GM23248 (cell line): Measurements from ENCODE around the gene CEP57. TPM values are rescaled to one million over a fixed set of nuclear protein-coding genes. Genes with fewer than 3 reads are reported as not detected.
"Not testable (repeated sequence)": the region's sequence is repeated elsewhere in the genome, so short reads cannot be mapped to it uniquely, and the experiment has no call there.

Source experiments
- DNase-seq: peaks from one replicate; pipeline ENCODE4 v3.0.0-alpha.2; 2015
- H2AFZ ChIP-seq: fragments of 200-600 bp; sonication (generic); 2 replicates; pipeline ENCODE4 v1.6.1; 2016; ENCODE audit warnings: antibody characterized with exemption
- H3F3A ChIP-seq: fragments of 200-600 bp; sonication (generic); 2 replicates; pipeline ENCODE4 v1.6.1; 2016; ENCODE audit warnings: mild to moderate bottlenecking, antibody characterized with exemption, mixed run types; ENCODE audit not compliant: insufficient read depth
- H3K27ac ChIP-seq: fragments of 200-600 bp; sonication (generic); 2 replicates; pipeline ENCODE4 v1.5.1; 2016; ENCODE audit warnings: mild to moderate bottlenecking
- H3K27me3 ChIP-seq: fragments of 200-600 bp; sonication (generic); replicated peaks from 2 replicates; pipeline ENCODE4 v1.6.1; 2016; ENCODE audit warnings: mild to moderate bottlenecking; ENCODE audit not compliant: insufficient read depth
- H3K36me3 ChIP-seq: fragments of 200-600 bp; sonication (generic); 2 replicates; pipeline ENCODE4 v1.6.1; 2016; ENCODE audit warnings: low read depth, mild to moderate bottlenecking
- H3K4me1 ChIP-seq: fragments of 200-600 bp; sonication (generic); 2 replicates; pipeline ENCODE4 v1.6.1; 2016; ENCODE audit warnings: mild to moderate bottlenecking; ENCODE audit not compliant: insufficient read depth
- H3K4me2 ChIP-seq: fragments of 200-600 bp; sonication (generic); one replicate; pipeline ENCODE4 v1.6.1; 2016; ENCODE audit warnings: mild to moderate bottlenecking; ENCODE audit not compliant: unreplicated experiment
- H3K4me3 ChIP-seq: fragments of 200-600 bp; sonication (generic); 2 replicates; pipeline ENCODE4 v1.5.1; 2016; ENCODE audit warnings: mild to moderate bottlenecking
- H3K79me2 ChIP-seq: fragments of 200-600 bp; sonication (generic); 2 replicates; pipeline ENCODE4 v1.6.1; 2016; ENCODE audit warnings: mild to moderate bottlenecking; ENCODE audit not compliant: insufficient read depth
- H3K9ac ChIP-seq: fragments of 200-600 bp; sonication (generic); 2 replicates; pipeline ENCODE4 v1.6.1; 2016; ENCODE audit warnings: mild to moderate bottlenecking
- H3K9me2 ChIP-seq: fragments of 200-600 bp; sonication (generic); 2 replicates; pipeline ENCODE4 v1.6.1; 2016; ENCODE audit warnings: mixed run types, mild to moderate bottlenecking, moderate library complexity; ENCODE audit not compliant: insufficient read depth
- H3K9me3 ChIP-seq: fragments of 200-600 bp; sonication (generic); one replicate; pipeline ENCODE4 v1.6.1; 2017; ENCODE audit warnings: low read depth
- H4K20me1 ChIP-seq: fragments of 200-600 bp; sonication (generic); 2 replicates; pipeline ENCODE4 v1.6.0; 2016; ENCODE audit not compliant: insufficient read depth
- EZH2 ChIP-seq: fragments of 200-600 bp; sonication (generic); IDR thresholded peaks from 2 replicates; pipeline ENCODE4 v1.6.1; 2018; ENCODE audit warnings: antibody characterized with exemption, mild to moderate bottlenecking; ENCODE audit not compliant: insufficient read depth, poor library complexity, severe bottlenecking
- EZH2phosphoT487 ChIP-seq: fragments of 200-600 bp; sonication (generic); IDR thresholded peaks from 2 replicates; pipeline ENCODE4 v1.6.1; 2018; ENCODE audit warnings: antibody characterized with exemption, moderate library complexity, mild to moderate bottlenecking, low read depth; ENCODE audit not compliant: insufficient read depth
- WGBS, 2 experiments: methylation state at CpG; one replicate each; pipeline ENCODE4 v1.1.6; 2015 to 2017; ENCODE audit warnings: low lambda C conversion rate in 2 of 2, low coverage in 1 of 2; ENCODE audit errors: missing lambda C conversion rate in 2 of 2; 5-methylcytosine and 5-hydroxymethylcytosine counted together
- in situ Hi-C: fragments of 300-500 bp; cut with MboI; formaldehyde crosslinking; loops from 2 replicates; pipeline ENCODE4 v1.15.0; 2020
- polyA plus RNA-seq: library from polyadenylated mRNA; unstranded; fragments of >200 nt; fragmentation: Nextera tagmentation; extraction: Ambion mirVana; gene quantifications from 2 replicates; pipeline ENCODE4 v1.2.1, GENCODE V29; 2016
- total RNA-seq: library from RNA; depleted of rRNA; stranded (reverse); fragments of >200 nt; shearing (Covaris generic); gene quantifications from 2 replicates; pipeline ENCODE4 v1.2.3, GENCODE V29; 2014

The CEP57 gene
- total and polyA plus RNA-seq, 2 experiments from 2014 or later = 36.5 to 41.1 TPM

GRCh38 chr11:95853138-95853537, 62.8 kb downstream of the CEP57 start:
- H3K27me3 ChIP-seq = no peaks in the 10 kb centered on the region

GRCh38 chr11:95853862-95854261, 63.6 kb downstream of the CEP57 start:
- 84% methylated on average over 2 of the region's 2 CpGs for WGBS, 2 experiments
- no peak overlapping the region for H3K27ac ChIP-seq
- 0 out of 2 replicates have a peak, but pooled peaks cover 26% of the 10 kb centered on the region for H3K36me3 ChIP-seq
- H3K9me3 ChIP-seq = no peaks in the 10 kb centered on the region
- H3K9me2 ChIP-seq = no peaks in the 10 kb centered on the region
- H3K4me1 ChIP-seq = peaks cover 19% of the 10 kb centered on the region
- no peaks in the 10 kb centered on the region for H4K20me1 ChIP-seq
- H3F3A ChIP-seq = peaks cover 28% of the 10 kb centered on the region
- no peak for DNase-seq
- no peak overlapping the region for H2AFZ ChIP-seq
- no peaks in the 10 kb centered on the region for H3K27me3 ChIP-seq
- H3K4me3 ChIP-seq = no peak overlapping the region
- H3K4me2 ChIP-seq = no peak overlapping the region
- no peaks in the 10 kb centered on the region for H3K79me2 ChIP-seq
- H3K9ac ChIP-seq = no peak overlapping the region
- no peak for TF ChIP-seq EZH2phosphoT487
- no peak for TF ChIP-seq EZH2
- in situ Hi-C loops = no loop called here

More at GRCh38 chr11:95853138-95853537, 62.8 kb downstream of the CEP57 start:
- Histone ChIP-seq H3K4me1 (peaks cover 26% of the 10 kb centered on the region), H4K20me1 (no peaks in the 10 kb centered on the region), H2AFZ (no peak overlapping the region), H3K9me2 (no peaks in the 10 kb centered on the region), H3K27ac (no peak overlapping the region), H3K4me2 (no peak overlapping the region), H3K79me2 (no peaks in the 10 kb centered on the region), H3K4me3 (no peak overlapping the region), H3F3A (peaks cover 35% of the 10 kb centered on the region), H3K36me3 (0 out of 2 replicates have a peak, but pooled peaks cover 31% of the 10 kb centered on the region), H3K9me3 (no peaks in the 10 kb centered on the region), H3K9ac (no peak overlapping the region)
- no peak for DNase-seq
- in situ Hi-C loops = no loop called here
- no peak for TF ChIP-seq EZH2phosphoT487
- TF ChIP-seq EZH2 = no peak

- H3K27ac ChIP-seq, H2AFZ ChIP-seq, H3K79me2 ChIP-seq, H3K4me2 ChIP-seq, H3K9ac ChIP-seq, DNase-seq, in situ Hi-C loops, H3K4me3 ChIP-seq, H3K27me3 ChIP-seq, H4K20me1 ChIP-seq, H3K9me2 ChIP-seq, H3K9me3 ChIP-seq: not testable (repeated sequence)
- Histone ChIP-seq H3F3A (peaks cover 23% of the 10 kb centered on the region), H3K4me1 (peaks cover 14% of the 10 kb centered on the region), H3K36me3 (0 out of 2 replicates have a peak, but pooled peaks cover 26% of the 10 kb centered on the region)
- 94 to 99% methylated on average over 5 of the region's 5 CpGs for WGBS, 2 experiments
Measured at GRCh38 chr11:95854362-95854761, 64.1 kb downstream of the CEP57 start.

- H3K9me3 ChIP-seq, H3K9ac ChIP-seq, H2AFZ ChIP-seq, H4K20me1 ChIP-seq, H3K4me3 ChIP-seq, H3K9me2 ChIP-seq, H3K79me2 ChIP-seq, DNase-seq, H3K27me3 ChIP-seq, H3K4me2 ChIP-seq, H3K27ac ChIP-seq, in situ Hi-C loops: not testable (repeated sequence)
- H3K36me3 ChIP-seq = 0 out of 2 replicates have a peak, but pooled peaks cover 30% of the 10 kb centered on the region
- H3F3A ChIP-seq = peaks cover 23% of the 10 kb centered on the region
- H3K4me1 ChIP-seq = peaks cover 24% of the 10 kb centered on the region
- 98 to 99% methylated on average over 4 of the region's 4 CpGs for WGBS, 2 experiments
Measured at GRCh38 chr11:95860024-95860423, 69.7 kb downstream of the CEP57 start.

- no peaks in the 10 kb centered on the region for H3K9me3 ChIP-seq
- no peaks in the 10 kb centered on the region for H4K20me1 ChIP-seq
- DNase-seq = peak; percentile 84
- peaks cover 24% of the 10 kb centered on the region for H3K4me1 ChIP-seq
- H3K4me3 ChIP-seq = peak overlapping the region; percentile 6; the same call in 1 of the 2 replicates
- in situ Hi-C loops = no loop called here
- H3K9me2 ChIP-seq = no peaks in the 10 kb centered on the region
- peaks cover 21% of the 10 kb centered on the region for H3K79me2 ChIP-seq
- peak overlapping the region; percentile 52 for H3K4me2 ChIP-seq
- WGBS, 2 experiments = 49 to 57% methylated on average over 2 of the region's 2 CpGs
- H3K9ac ChIP-seq = no peak overlapping the region
- no peaks in the 10 kb centered on the region for H3K27me3 ChIP-seq
- H2AFZ ChIP-seq = no peak overlapping the region
- peaks cover 11% of the 10 kb centered on the region; the same call in 1 of the 2 replicates for H3K36me3 ChIP-seq
- peaks cover 32% of the 10 kb centered on the region for H3F3A ChIP-seq
- TF ChIP-seq EZH2phosphoT487 (no peak), EZH2 (no peak)
- H3K27ac ChIP-seq = peak overlapping the region; percentile 54
Measured at GRCh38 chr11:95863486-95864140, 73.3 kb downstream of the CEP57 start.
